GM19043 (cell line): ENCODE data around the gene CD36.
A peak's percentile ranks its signal among the peaks of the same experiment; 100 is the strongest.
"Not testable (repeated sequence)": the region's sequence is repeated elsewhere in the genome, so short reads cannot be mapped to it uniquely, and the experiment has no call there.

Experiments used
- ATAC-seq: cut with Tn5 transposase; IDR thresholded peaks from one replicate; pipeline ENCODE4 v1.9.1; 2021; ENCODE audit warnings: low read depth; ENCODE audit not compliant: unreplicated experiment

CD36 gene

DNA sequence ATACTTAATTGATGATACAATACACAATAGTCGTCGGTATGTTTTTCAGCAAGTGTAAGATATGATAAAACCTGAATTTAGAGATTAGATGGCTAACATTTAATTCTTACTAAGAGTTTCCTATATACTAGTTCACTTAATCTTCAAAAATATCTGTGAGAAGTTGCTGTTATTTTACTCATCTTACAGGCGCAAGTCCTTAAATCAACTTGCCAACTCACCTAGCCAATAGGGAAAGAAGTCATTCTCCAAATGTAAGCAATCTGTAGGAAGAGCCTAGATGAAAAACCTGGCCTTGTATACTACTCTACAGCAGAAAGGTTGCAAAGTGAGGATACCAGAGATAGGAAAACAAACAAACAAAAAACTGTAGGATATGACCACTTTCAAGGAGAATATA, 10.6 kb downstream of the CD36 start:
- ATAC-seq: no peak

DNA sequence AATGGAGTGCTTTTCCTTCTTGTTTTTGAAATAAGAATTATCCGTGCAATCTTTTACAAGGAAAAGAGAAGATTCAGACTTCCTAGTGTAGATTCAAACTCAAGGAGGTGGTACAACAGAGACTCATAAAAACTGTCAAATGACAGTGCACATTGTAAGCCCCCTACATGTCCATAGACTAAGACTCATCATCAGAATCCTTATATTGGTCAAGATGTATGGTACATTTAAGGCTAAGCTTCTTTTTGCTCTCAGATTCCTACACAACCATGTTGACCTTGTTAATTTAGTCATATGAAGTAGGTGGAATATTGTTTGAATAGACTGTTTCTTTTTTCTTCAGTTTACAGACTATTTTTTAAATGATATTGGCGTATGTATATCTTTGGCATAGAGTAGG, 11.6 kb downstream of the CD36 start:
- no peak for ATAC-seq

DNA sequence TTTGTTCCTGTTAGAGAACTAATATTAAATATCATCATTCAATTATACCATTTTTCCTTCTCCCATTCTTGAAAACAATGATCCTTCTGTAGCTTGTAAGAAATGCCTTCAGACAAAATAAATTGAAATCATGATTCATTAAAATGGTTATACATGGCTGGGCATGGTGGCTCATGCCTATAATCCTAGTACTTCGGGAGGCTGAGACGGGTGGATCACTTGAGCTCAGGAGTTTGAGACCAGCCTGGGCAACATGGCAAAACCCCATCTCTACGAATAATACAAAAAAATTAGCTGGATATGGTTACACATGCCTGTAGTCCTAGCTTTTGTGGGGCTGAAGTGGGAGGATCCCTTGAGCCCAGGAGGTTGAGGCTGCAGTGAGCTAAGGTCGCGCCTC, 13.0 kb downstream of the CD36 start:
- no peak for ATAC-seq

DNA sequence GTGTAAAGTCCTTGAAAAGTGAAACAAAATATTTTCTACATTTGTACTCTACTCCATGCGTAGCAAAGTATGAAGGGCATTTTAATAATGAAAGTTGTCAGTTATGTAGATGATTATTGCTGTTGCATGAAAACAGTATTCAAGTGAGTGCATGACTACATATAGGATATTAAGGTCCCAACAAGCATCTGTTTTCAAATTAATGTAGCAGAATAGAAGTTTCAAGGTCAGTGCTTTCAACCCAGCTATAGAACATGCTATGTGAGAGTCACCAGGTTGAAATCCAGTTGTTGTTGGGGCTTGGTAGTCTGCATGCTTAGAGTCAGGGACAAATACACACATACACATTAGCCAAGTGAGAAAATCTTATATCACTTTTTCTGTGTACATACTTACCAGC, 14.8 kb downstream of the CD36 start:
- ATAC-seq: no peak

DNA sequence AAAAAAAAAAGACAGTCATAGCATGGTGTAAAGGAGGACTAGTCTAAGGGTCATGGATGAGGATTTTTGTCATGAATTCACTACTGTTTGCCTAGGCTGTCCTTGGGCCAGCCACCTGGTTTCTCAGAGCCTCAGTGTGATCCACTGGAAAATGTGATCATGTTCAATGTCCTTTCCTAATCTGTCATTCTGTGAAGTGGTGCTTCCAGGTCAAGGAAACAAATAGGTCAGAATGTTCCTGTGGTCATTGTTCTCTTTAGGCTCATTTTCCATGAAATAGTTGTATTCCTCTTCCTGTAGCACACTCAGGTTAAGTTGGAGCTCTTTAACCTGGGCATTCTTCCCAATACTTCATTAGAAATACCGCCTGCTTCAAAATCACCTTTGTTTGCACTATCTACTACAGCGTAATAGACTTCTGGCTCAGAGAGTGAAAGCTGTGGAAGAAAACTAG, 16.5 kb downstream of the CD36 start:
- no peak for ATAC-seq

DNA sequence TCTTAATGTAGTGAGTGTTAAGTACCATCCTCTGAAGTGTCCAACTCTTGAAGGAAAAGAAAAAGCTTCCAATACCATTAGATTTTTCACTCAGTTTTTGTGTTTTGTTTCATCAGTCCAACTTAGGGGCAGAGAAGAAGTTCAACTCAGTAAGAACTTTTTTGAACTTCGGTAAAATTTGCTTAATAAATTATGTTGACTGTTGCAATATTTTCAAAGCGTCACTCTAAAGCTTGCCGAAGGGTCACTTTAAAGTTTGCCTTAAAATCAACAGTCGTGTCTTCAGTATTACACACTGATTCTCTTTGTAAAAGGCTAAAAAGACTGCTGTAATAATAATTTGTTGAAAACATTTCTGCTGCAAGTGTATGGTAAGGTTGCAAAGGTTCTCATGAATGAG, 17.6 kb downstream of the CD36 start:
- ATAC-seq: no peak

DNA sequence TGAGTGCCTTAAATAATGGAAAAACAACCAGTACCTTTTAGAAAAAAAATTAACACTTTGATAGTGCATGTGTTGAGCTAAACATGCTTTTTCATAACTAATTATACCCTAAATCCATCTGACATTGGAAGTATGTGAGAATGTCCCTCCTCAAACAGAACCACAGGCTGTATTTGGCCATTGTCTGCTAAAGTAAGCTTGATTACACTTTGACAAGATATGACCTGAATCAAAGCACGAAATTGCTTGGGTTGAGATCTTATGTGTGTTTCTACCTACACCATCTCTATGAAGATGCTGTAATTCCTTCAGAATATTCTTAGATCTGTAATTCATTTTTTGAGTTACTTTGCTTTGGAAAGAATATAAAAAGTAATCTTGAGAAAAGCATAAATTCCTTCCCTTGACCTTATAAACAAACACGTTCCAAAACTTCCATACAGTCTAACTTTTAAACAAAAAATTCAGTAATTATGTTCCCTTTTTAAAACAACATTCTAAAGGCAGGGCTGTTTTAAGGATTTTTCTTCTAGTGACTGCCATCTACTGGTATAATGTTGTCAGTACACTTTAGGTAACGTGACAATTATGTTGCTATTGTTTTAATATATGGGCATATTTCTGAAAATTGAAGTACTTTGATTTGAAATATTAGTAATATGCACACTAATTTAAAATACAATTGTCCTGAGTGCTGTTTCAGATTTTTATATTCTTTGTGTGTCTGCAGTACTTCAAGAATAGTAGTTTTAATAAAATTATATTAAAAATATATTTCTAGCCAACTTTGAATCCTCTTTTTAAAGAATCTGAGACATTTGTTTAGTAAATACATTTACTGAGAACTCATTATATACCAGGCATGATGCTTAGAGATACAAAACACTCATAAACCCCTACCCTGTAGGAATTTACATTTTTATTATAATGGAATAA, 20.9 kb downstream of the CD36 start:
- no peak for ATAC-seq

DNA sequence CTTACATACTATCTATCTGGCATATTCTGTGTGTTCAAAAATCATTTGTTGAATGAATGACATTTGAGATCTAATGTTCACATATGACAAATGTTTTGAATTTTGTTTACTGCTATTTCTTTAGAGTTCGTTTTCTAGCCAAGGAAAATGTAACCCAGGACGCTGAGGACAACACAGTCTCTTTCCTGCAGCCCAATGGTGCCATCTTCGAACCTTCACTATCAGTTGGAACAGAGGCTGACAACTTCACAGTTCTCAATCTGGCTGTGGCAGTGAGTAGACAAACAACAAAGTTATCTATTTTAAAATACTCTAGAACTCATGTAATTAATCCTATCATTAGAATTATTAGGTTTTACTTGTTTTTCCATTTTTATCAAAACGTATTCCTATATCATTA, 22.5 kb downstream of the CD36 start:
- no peak for ATAC-seq

DNA sequence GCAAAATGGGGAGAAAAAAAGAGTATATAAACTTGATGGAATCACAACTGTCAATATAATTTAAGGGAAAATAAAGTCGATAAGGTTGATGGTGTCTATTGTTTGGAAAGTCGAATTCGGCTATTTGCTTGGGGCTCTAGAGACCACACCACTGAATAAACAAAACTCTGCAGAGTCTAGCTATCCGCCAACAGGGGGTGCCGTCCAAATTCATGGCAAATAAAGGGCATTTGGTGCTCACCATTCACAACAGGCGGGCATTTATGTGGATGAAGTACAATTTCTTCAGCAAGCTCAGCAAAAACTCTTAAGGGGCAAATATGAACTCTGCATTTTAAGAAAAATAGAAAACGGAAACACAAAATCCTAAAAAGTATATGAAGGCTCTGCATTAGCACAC, 23.3 kb downstream of the CD36 start:
- ATAC-seq: no peak

DNA sequence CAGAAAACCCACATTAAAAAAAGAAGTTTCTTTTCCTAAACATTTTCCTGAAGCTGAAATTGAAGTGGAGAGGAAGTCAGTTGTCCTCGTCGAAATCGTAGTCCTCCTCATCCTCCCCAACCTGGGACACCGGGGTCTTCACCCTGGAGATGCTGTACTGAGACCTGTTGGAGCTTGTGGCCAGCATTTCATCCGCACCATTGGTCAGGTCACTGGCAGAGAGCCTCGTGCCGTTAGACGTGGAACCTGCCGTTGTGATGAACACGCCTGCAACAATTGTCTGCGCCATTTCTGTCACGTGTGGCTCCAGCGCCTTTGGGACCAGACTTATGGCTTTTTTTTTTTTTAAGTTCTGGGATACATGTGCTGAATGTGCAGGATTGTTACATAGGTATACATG, 23.8 kb downstream of the CD36 start:
- no peak for ATAC-seq

DNA sequence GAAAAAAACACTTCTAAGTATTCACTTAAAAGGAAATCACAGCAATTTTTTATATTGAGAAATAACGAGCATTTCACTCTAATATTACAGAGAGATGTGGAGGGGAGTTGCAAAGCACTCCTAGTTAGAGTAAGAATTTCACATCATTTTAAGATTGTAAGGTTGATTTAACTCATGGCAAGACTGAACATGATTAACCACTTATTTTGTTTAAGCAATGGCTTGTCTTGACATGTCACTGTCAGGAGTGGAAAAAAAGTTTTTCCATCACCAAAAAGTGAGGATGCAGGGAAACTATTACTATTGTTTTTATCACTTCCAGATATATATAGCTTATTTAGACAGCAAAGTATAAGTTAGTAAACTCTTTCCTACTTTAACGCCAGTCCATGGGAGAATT, 27.1 kb downstream of the CD36 start:
- no peak for ATAC-seq

DNA sequence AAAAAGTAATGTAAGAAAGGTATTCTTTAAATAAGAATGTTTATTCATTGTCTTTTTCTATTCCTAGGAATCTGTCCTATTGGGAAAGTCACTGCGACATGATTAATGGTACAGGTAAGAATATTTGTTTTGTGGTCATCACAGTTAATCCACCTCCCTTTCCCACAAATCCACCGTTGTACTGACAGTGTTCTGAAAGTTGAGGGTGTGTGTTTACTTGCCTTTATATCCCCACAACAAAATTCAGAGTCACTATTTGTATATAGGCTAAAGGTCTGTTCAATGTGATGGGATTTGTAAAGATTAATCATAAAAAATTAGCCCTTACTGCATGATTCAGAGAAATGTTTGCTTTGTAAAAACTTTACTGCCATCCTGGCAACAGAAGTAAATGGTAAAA, 27.9 kb downstream of the CD36 start:
- no peak for ATAC-seq

DNA sequence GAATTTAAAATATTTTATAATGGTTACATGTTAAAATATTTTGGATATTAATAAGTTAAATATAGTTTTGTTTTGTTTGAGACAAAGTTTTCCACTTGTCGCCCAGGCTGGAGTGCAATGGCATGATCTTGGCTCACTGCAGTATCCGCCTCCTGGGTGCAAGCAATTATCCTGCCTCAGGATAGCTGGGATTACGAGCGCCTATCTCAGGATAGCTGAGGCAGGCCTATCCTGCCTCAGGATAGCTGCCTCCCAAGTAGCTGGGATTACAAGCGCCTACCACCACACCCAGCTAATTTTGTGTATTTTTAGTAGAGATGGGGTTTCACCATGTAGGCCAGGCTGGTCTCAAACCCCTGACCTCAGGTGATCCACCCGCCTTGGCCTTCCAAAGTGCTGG, 30.9 kb downstream of the CD36 start:
- ATAC-seq: not testable (repeated sequence)

DNA sequence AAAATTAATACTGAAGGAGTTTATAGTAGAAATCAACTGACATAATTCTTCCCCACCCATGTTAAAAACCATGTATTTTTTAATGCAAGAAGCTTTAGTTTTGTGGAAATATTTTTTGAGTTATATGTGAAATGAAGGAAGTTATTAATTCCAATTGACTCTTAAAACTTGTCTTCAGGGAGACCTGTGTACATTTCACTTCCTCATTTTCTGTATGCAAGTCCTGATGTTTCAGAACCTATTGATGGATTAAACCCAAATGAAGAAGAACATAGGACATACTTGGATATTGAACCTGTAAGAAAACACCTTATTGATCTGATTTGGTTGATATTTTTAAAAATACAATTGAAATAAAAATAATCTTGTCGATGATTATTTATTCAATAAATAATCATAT, 33.3 kb downstream of the CD36 start:
- no peak for ATAC-seq

DNA sequence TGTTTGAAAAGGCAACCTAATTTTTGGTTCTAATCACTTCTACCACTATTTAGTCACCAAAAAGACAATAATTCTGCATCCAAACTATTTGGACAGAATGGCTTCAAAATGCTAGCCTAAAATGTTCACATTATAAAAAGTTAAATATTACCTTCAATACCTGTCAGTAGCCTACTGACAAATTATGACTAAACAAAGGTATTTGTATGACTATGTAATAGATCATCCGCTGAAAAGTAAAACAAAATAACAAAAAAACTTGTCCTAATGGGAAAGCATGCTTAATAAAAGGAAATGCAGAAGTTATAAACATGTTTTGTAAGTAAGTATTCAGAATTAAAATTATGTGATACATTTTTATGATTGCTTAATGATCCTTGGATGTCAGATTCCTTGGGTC, 36.6 kb downstream of the CD36 start:
- ATAC-seq: no peak

DNA sequence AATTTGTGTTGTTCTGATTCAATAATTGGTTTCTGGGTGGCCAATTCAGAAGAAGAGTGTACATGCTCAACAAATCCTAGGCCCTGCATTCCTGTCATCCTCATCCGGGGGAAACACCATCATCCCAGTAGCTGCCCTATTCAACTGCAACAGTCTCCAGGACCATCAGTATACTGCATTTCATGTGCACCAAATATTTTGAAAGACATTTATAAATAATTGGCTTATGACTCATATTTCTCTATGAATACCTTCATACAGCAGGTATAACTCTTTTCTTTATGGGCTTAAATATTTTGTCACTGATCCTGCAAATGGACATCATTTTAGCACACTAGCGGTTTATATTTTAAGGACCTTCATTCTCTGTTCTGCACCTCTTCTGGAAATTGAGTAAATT, 38.0 kb downstream of the CD36 start:
- no peak for ATAC-seq

DNA sequence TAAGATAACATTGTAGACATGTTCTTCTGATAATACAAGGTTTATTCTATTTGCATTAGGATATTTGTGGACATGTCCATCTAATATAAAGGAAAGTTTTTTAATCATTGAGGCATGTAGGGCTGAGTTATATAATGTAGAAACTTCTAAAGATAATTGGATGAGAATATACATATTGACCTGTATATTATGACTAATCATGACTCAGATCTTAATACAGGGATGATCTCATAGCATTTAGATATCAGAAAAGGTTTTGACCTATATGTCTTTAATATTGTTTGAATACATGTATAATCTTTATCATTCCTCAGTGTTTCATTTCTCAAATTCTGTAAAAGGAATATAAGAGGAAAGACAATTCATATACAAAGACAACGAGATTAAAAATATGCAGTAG, 39.2 kb downstream of the CD36 start:
- no peak for ATAC-seq

DNA sequence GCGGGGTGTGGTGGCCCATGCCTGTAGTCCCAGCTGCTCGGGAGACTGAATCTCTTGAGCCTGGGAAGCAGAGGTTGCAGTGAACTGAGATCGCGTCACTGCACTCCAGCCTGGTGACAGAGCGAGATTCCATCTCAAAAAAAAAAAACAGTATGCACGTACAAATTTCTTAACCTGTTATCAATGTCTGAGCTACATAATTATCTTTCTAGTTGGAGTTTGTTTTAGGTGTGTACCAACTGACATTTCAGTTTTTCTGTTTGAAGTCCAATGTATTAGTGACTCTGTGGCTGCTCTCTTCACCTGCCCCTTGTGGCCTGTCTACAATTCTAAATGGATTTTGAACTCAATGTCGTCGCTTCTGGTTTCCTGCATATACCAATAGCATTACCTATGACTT, 40.3 kb downstream of the CD36 start:
- ATAC-seq: no peak

DNA sequence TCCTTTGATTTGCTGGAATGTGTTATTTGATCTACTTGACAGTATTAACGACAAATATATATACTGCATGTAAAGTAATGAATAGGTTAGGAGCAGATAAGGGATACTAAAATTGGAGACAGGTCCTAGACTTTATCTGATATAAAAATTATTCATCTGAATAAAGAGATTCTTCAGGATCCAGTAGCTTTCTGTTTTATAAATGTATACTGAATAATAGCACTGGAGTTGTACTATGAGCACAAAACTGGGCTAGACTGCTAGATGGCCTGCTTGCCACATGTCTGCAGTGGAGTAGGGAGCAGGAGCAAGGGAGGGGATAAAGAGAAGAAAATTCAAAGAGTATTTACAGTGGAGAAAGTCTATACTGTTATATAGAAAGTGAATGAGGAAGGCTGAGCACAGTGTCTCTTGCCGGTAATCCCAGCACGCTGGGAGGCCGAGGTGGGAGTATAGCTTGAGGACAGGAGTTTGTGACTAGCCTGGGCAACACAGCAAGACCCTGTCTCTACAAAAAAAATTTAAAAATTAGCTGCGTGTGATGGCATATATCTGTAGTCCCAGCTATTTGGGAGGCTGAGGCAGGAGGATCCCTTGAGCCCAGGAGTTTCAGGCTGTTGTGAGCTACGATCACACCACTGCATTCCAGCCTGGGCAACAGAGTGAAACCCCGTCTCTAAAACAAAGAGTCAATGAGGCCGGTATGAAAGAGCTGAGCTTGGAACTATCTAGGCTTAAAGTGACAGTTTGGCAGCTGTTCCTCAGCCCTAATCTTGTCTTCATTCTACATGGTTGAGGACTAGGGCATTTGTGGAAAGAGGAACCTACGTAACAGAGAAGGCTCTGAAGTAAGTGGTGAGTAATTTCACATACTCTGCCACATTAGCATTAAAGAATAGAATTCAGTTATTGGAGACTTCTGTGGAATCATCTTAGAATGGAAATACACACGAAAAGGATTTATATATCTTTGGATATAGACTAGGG, 41.8 kb downstream of the CD36 start:
- ATAC-seq: no peak

DNA sequence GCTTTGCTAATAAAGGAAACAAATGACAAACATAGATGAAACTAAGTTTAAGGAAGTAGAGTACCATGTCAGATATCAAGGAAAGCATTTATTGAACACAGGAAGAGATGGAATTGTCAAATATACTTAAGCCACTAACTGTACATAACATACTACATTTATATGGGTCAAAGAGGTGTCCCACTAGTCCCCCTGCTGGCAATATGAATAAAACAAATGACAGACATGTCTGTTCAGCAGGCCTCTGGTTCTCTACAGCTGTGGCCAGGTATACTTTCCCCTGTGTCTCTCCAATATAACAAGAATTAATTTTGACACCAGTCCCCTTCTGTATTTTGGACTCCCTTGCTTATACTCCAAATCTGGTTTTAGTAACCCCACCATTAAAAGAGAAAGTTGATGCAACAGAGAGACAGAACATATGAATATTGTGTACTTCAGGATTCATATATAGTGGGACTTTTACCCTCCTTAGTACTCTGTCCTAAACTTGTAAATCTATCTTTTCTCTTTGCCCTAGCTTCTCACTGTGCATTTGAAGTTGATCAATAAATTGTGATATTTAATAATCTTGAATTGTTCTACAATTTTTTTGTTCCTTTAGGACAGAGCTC, 42.9 kb downstream of the CD36 start:
- ATAC-seq: peak; percentile 60

DNA sequence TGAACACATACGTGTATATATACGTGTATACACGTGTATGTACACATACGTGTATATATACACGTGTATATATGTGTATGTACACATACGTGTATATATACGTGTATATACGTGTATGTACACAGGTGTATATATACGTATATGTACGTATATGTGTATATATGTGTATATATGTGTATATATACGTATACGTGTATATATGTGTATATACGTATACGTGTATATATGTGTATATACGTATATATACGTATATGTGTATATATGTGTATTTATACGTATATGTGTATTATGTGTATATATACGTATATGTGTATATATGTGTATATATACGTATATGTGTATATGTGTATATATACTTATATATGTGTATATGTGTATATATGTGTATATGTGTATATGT, 44.3 kb downstream of the CD36 start:
- ATAC-seq: no peak
